Transverse colon (tissue), 4 donors: Measurements from ENCODE around the gene ZNF462. TPM values are rescaled to one million over a fixed set of nuclear protein-coding genes. Genes with fewer than 3 reads are reported as not detected.

Experiments used
- DNase-seq: peaks from one replicate; pipeline ENCODE4 v3.0.0-alpha.2; 2019
- H3K27ac ChIP-seq, 4 donors: fragments of 200-600 bp; sonication (generic); 2 replicates each; pipeline ENCODE4 v1.5.1; 2016 to 2018; ENCODE audit warnings: inconsistent platforms in 4 of 4
- H3K27me3 ChIP-seq: fragments of 200-600 bp; sonication (generic); 2 replicates; pipeline ENCODE4 v1.5.1; 2017; ENCODE audit warnings: inconsistent platforms
- H3K36me3 ChIP-seq, 4 donors: fragments of 200-600 bp; sonication (generic); 2 replicates each; pipeline ENCODE4 v1.5.1; 2017 to 2019; ENCODE audit warnings: inconsistent platforms in 4 of 4
- H3K4me1 ChIP-seq, 4 donors: fragments of 200-600 bp; sonication (generic); 2 replicates each; pipeline ENCODE4 v1.5.1; 2017 to 2020; ENCODE audit warnings: inconsistent platforms in 4 of 4
- H3K4me3 ChIP-seq, 4 donors: fragments of 200-600 bp; sonication (generic); 1 replicate in 1 of 4; 2 replicates in 3 of 4; pipeline versions ENCODE4 v1.5.1 to v1.6.1; 2017 to 2019; ENCODE audit warnings: inconsistent platforms in 4 of 4
- H3K9me3 ChIP-seq, 2 donors: fragments of 200-600 bp; sonication (generic); 2 replicates each; pipeline ENCODE4 v1.5.1; 2017 to 2019; ENCODE audit warnings: inconsistent platforms in 2 of 2
- EP300 ChIP-seq: sonication (generic); formaldehyde crosslinking; IDR thresholded peaks from one replicate; pipeline ENCODE4 v1.6.1; 2017; ENCODE audit warnings: antibody characterized with exemption, low read depth
- POLR2A ChIP-seq: fragments of 450-650 bp; IDR thresholded peaks from one replicate; pipeline ENCODE4 v1.6.1; 2016; ENCODE audit warnings: antibody characterized with exemption, mild to moderate bottlenecking, moderate library complexity
- POLR2AphosphoS5 ChIP-seq, 3 donors: sonication (generic); formaldehyde crosslinking; IDR thresholded peaks; one replicate each; pipeline ENCODE4 v1.6.1; 2016; ENCODE audit warnings: antibody characterized with exemption in 3 of 3
- WGBS, 2 donors: methylation state at CpG; one replicate each; pipeline ENCODE4 v1.1.5; 2018; ENCODE audit warnings: low coverage in 1 of 2; 5-methylcytosine and 5-hydroxymethylcytosine counted together
- in situ Hi-C, 4 donors: fragments of 200-750 bp; cut with MboI; loops; one replicate each; pipeline versions ENCODE4 v1.15.0 to v1.15.1; 2017; ENCODE audit warnings: low sequenced_read_pairs in 3 of 4, low pct_ligation_motif_present in 1 of 4, low pct_unique_long_range_greater_than_20kb in 1 of 4
- intact Hi-C: fragments of 100-400 bp; cut with DNase I; formaldehyde crosslinking; loops from one replicate; pipeline ENCODE4 v1.15.1; 2023; ENCODE audit warnings: low total_unique reads
- total RNA-seq, 4 donors: library from RNA; depleted of rRNA; stranded (reverse); fragments of >200 nt; gene quantifications; one replicate each; pipeline ENCODE4 v1.1.0, GENCODE V29; 2016
- TF ChIP-seq, protein P1 (sequence below), 5 experiments: fragments of 200-600 bp in 3 of 5; fragments of 450-650 bp in 2 of 5; sonication (generic) in 3 of 5; IDR thresholded peaks; 1 replicate in 2 of 5; 2 replicates in 3 of 5; pipeline ENCODE4 v1.5.1; 2016 to 2017; ENCODE audit warnings: antibody characterized with exemption in 5 of 5, inconsistent platforms in 3 of 5, mild to moderate bottlenecking in 2 of 5, moderate library complexity in 1 of 5

Gene ZNF462
- total RNA-seq, 4 donors from 2014 or later = 17.5 to 28.7 (median 22.9) TPM

DNA sequence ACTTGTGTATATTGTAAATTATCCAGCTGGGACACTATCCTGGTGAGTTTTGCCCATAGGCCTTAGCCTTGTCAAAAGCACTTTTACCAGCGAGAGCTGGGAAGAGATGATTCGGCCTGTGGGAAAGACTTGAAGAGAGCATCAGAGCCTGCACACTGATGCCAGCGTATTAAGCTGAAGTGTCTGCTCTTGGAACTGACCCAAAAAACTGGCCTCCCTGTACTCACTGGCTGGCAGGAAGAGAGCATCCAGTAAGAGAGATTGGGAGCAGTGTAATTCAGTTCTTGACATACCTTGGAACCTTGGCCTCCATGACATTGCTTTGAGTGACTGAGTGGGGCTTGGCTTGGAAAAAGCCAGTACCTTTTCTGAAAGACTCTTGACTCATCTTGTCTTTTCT lies 73.7 kb downstream of the ZNF462 start:
- in situ Hi-C loops = no loop called here
- DNase-seq = no peak
- Histone ChIP-seq H3K4me3 (no peak overlapping the region), H3K27ac (no peak overlapping the region), H3K36me3 (peaks cover 0 to 40% (median 13%) of the 10 kb centered on the region in 4 donors), H3K9me3 (no peaks in the 10 kb centered on the region), H3K4me1 (no peaks in the 10 kb centered on the region), H3K27me3 (no peaks in the 10 kb centered on the region)
- 94 to 100% methylated on average over 2 to 3 of the region's 3 CpGs for WGBS, 2 donors
- TF ChIP-seq POLR2AphosphoS5 (IDR thresholded peaks at IDR 0.05) (no peak), POLR2A (no peak), EP300 (no peak)
- TF ChIP-seq, protein P1, sequence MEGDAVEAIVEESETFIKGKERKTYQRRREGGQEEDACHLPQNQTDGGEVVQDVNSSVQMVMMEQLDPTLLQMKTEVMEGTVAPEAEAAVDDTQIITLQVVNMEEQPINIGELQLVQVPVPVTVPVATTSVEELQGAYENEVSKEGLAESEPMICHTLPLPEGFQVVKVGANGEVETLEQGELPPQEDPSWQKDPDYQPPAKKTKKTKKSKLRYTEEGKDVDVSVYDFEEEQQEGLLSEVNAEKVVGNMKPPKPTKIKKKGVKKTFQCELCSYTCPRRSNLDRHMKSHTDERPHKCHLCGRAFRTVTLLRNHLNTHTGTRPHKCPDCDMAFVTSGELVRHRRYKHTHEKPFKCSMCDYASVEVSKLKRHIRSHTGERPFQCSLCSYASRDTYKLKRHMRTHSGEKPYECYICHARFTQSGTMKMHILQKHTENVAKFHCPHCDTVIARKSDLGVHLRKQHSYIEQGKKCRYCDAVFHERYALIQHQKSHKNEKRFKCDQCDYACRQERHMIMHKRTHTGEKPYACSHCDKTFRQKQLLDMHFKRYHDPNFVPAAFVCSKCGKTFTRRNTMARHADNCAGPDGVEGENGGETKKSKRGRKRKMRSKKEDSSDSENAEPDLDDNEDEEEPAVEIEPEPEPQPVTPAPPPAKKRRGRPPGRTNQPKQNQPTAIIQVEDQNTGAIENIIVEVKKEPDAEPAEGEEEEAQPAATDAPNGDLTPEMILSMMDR (IDR thresholded peaks at IDR 0.05) = no peak
- intact Hi-C loops = no loop called here

- Histone ChIP-seq H3K36me3 (peaks cover 0 to 13% (median 6%) of the 10 kb centered on the region in 4 donors), H3K4me1 (no peaks in the 10 kb centered on the region), H3K27me3 (no peaks in the 10 kb centered on the region), H3K27ac (peak overlapping the region in 1 of 4 donors; percentile 5), H3K9me3 (no peaks in the 10 kb centered on the region), H3K4me3 (no peak overlapping the region)
- no peak for DNase-seq
- intact Hi-C loops (no loop called here), in situ Hi-C loops (no loop called here)
- WGBS, 2 donors = 56 to 71% methylated on average over 2 of the region's 2 CpGs
- TF ChIP-seq POLR2AphosphoS5 (IDR thresholded peaks at IDR 0.05) (no peak), POLR2A (no peak), EP300 (no peak)
- TF ChIP-seq, protein P1 (IDR thresholded peaks at IDR 0.05) = no peak
Measured at GRCh38 chr9:106941916-106942315, 79.0 kb downstream of the ZNF462 start.

DNA sequence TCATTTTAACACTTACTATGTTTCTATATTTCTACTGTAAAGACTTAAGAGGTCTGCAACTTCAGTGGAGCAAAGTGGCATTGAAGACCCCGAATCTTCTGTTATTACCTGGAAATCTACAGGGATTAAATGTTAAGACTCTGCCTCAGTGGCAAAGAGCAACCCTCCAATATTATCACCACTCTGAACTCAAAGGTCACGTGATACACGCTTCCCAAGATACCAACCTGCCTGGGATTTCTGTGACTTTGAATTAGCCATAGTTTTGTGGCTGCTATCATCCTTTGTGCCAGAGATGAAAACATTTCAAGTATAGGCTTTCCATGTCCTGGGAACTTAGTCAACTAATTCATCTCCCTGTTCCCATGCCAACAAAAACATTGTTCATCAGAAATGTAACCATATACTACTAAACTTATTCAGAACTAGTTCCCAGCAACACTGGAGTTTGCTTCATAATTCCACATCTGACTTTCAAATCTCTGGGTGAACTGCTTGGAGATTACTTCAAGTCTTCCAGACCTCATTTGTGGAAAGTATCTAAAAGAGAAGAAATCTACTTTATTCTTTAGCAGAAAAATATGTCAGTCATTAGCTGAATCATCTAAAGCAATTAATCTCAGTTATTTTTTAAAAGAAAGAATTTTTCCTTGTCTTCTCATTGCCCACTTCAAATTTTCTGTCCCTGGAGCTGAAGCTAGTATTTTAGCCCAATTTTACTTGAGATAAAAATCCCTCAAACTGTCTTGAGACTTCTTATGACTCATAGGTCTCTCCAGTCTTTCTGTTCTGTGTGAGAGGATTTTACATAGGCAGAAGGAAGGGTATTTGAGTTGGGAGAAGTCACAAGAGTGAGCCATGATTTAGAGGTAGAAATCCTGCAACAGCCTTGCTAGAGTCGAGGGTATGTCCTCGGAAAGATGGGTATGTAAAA lies 83.0 kb downstream of the ZNF462 start:
- intact Hi-C loops (no loop called here), in situ Hi-C loops (no loop called here)
- Histone ChIP-seq H3K4me3 (no peak overlapping the region), H3K27ac (no peak overlapping the region), H3K27me3 (no peaks in the 10 kb centered on the region), H3K4me1 (no peaks in the 10 kb centered on the region), H3K36me3 (no peaks in the 10 kb centered on the region), H3K9me3 (no peaks in the 10 kb centered on the region)
- DNase-seq = no peak
- WGBS, 2 donors = 82 to 84% methylated on average over 3 to 5 of the region's 5 CpGs
- no peak for TF ChIP-seq POLR2AphosphoS5 (IDR thresholded peaks at IDR 0.05)
- TF ChIP-seq EP300 = no peak
- TF ChIP-seq, protein P1 (IDR thresholded peaks at IDR 0.05) = no peak
- TF ChIP-seq POLR2A = no peak

DNA sequence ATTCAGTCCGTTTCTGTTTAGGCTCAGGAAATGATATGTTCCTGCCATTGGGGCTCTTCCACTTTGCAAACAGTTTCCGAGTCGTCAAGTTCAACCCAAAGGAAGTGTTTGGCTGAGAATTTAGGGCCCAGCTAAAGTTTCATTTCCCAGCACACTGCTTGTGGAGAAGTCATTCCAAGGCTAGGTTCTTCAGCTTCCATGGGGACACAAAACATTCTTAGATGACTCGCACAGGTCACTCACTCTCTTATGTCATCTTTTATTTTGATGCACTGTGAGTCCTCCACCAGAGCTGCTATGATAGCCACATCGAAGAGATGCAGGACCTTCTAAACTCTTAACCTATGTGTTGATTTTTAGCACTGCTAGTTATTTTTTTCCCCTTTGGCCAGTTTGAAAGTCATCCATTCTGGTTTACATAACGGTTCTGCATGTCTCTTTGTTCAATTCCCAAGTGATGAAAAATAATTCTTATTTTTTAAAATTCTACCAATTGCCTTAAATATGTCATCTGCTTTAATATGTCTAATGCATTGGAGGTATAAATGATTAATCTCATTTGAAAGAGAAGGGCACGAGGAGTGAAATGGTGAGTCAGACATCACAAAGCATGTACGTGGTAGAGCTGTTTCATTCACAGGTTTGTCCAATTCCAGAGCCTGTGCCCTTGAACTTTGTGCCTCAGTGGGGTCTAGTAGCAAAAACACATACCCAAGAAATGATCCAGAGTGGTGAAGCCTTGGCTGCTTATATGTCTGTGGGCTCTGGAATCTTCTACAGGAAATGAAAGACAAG lies 84.3 kb downstream of the ZNF462 start:
- in situ Hi-C loops = no loop called here
- H3K9me3 ChIP-seq = no peaks in the 10 kb centered on the region
- DNase-seq = no peak
- H3K4me1 ChIP-seq = no peaks in the 10 kb centered on the region
- intact Hi-C loops = no loop called here
- TF ChIP-seq POLR2A (no peak), POLR2AphosphoS5 (IDR thresholded peaks at IDR 0.05) (no peak), EP300 (no peak)
- TF ChIP-seq, protein P1 (IDR thresholded peaks at IDR 0.05) = no peak
- no peaks in the 10 kb centered on the region for H3K36me3 ChIP-seq
- 81 to 88% methylated on average over 3 to 8 of the region's 8 CpGs for WGBS, 2 donors
- no peak overlapping the region for H3K27ac ChIP-seq
- no peaks in the 10 kb centered on the region for H3K27me3 ChIP-seq
- H3K4me3 ChIP-seq = no peak overlapping the region
